Smooth muscle cell (in vitro differentiated cells): ENCODE results near the gene SAP130. TPM values are rescaled to one million over a fixed set of nuclear protein-coding genes. Genes with fewer than 3 reads are reported as not detected.
A peak's percentile ranks its signal among the peaks of the same experiment; 100 is the strongest.

Source experiments
- DNase-seq: peaks from one replicate; lab custom pipeline; 2025; ENCODE audit not compliant: unreplicated experiment; lab: John Stamatoyannopoulos, UW
- H2AFZ ChIP-seq: fragments of 200-600 bp; sonication (generic); 2 replicates; pipeline ENCODE4 v1.6.0; 2016; ENCODE audit warnings: antibody characterized with exemption, low read depth, mild to moderate bottlenecking
- H3F3A ChIP-seq: fragments of 200-600 bp; sonication (generic); 2 replicates; pipeline ENCODE4 v1.6.0; 2017; ENCODE audit warnings: antibody characterized with exemption, low read depth
- H3K27ac ChIP-seq: fragments of 200-600 bp; sonication (generic); 2 replicates; pipeline ENCODE4 v1.5.1; 2016; ENCODE audit warnings: low read depth, mild to moderate bottlenecking
- H3K27me3 ChIP-seq: fragments of 200-600 bp; sonication (generic); 2 replicates; pipeline ENCODE4 v1.6.1; 2016; ENCODE audit warnings: low read depth, mild to moderate bottlenecking
- H3K36me3 ChIP-seq: fragments of 200-600 bp; sonication (generic); 2 replicates; pipeline ENCODE4 v1.5.1; 2016; ENCODE audit warnings: low read depth
- H3K4me1 ChIP-seq: fragments of 200-600 bp; sonication (generic); 2 replicates; pipeline ENCODE4 v1.5.1; 2016; ENCODE audit warnings: low read depth
- H3K4me2 ChIP-seq: fragments of 200-600 bp; sonication (generic); 2 replicates; pipeline ENCODE4 v1.6.0; 2016; ENCODE audit warnings: mild to moderate bottlenecking
- H3K4me3 ChIP-seq: fragments of 200-600 bp; sonication (generic); 2 replicates; pipeline ENCODE4 v1.5.1; 2016; ENCODE audit warnings: mild to moderate bottlenecking
- H3K79me2 ChIP-seq: fragments of 200-600 bp; sonication (generic); 2 replicates; pipeline ENCODE4 v1.6.0; 2016; ENCODE audit warnings: low read depth, mild to moderate bottlenecking
- H3K9ac ChIP-seq: fragments of 200-600 bp; sonication (generic); 2 replicates; pipeline ENCODE4 v1.6.0; 2016; ENCODE audit warnings: low read depth
- H3K9me3 ChIP-seq: fragments of 200-600 bp; sonication (generic); replicated peaks from 2 replicates; pipeline ENCODE4 v1.5.1; 2016; ENCODE audit warnings: low read depth
- H4K20me1 ChIP-seq: fragments of 200-600 bp; sonication (generic); 2 replicates; pipeline ENCODE4 v1.6.0; 2016; ENCODE audit warnings: low read depth
- WGBS: methylation state at CpG from one replicate; pipeline ENCODE4 v1.1.7; 2016; ENCODE audit warnings: low lambda C conversion rate; 5-methylcytosine and 5-hydroxymethylcytosine counted together
- polyA plus RNA-seq: library from polyadenylated mRNA; unstranded; fragments of >200 nt; fragmentation: Nextera tagmentation; extraction: Ambion mirVana; gene quantifications from 2 replicates; pipeline ENCODE4 v1.2.1, GENCODE V29; 2016
- total RNA-seq: library from RNA; depleted of rRNA; stranded (reverse); fragments of >200 nt; gene quantifications from 2 replicates; pipeline ENCODE4 v1.2.3, GENCODE V29; 2014
- TF ChIP-seq, protein P1 (sequence below): fragments of 200-600 bp; sonication (generic); IDR thresholded peaks from 2 replicates; pipeline ENCODE4 v1.5.1; 2017; ENCODE audit warnings: borderline replicate concordance, mild to moderate bottlenecking, antibody characterized with exemption; ENCODE audit not compliant: insufficient read depth, poor library complexity, severe bottlenecking

The SAP130 gene
- total and polyA plus RNA-seq, 2 experiments from 2014 or later, result 15.1 to 20.5 TPM

DNA sequence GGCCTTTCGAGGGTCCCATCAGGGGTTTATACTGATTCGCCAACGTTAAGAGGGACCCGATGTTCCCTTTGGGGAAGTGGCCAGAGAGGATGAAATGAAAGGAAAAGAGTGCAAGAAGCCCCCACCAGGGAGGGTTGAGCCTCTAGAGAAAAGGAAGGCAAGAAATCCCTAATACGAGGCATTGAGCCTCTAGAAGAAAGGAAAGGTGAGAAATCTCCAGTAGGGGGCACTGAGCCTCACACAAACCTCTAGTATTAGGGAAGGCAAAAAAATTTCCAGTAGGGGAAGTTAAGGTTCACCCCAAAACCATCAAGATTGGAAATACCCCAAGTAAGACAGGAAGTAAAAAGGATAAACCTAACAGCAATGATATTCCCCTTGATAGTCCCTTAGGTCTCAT, 9.8 kb upstream of the SAP130 start:
- Histone ChIP-seq H3K9me3 (no peaks in the 10 kb centered on the region), H3K4me3 (no peak overlapping the region), H3K4me2 (peak overlapping the region; percentile 39), H3F3A (no peaks in the 10 kb centered on the region), H3K9ac (peak overlapping the region; percentile 58), H4K20me1 (no peaks in the 10 kb centered on the region), H3K27ac (peak overlapping the region; percentile 70), H2AFZ (no peak overlapping the region), H3K36me3 (no peaks in the 10 kb centered on the region), H3K79me2 (no peaks in the 10 kb centered on the region), H3K4me1 (peaks cover 2% of the 10 kb centered on the region), H3K27me3 (no peaks in the 10 kb centered on the region)
- TF ChIP-seq, protein P1, sequence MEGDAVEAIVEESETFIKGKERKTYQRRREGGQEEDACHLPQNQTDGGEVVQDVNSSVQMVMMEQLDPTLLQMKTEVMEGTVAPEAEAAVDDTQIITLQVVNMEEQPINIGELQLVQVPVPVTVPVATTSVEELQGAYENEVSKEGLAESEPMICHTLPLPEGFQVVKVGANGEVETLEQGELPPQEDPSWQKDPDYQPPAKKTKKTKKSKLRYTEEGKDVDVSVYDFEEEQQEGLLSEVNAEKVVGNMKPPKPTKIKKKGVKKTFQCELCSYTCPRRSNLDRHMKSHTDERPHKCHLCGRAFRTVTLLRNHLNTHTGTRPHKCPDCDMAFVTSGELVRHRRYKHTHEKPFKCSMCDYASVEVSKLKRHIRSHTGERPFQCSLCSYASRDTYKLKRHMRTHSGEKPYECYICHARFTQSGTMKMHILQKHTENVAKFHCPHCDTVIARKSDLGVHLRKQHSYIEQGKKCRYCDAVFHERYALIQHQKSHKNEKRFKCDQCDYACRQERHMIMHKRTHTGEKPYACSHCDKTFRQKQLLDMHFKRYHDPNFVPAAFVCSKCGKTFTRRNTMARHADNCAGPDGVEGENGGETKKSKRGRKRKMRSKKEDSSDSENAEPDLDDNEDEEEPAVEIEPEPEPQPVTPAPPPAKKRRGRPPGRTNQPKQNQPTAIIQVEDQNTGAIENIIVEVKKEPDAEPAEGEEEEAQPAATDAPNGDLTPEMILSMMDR, result peak; percentile 35
- WGBS, result 55% methylated on average over 5 of the region's 5 CpGs
- DNase-seq, result no peak

DNA sequence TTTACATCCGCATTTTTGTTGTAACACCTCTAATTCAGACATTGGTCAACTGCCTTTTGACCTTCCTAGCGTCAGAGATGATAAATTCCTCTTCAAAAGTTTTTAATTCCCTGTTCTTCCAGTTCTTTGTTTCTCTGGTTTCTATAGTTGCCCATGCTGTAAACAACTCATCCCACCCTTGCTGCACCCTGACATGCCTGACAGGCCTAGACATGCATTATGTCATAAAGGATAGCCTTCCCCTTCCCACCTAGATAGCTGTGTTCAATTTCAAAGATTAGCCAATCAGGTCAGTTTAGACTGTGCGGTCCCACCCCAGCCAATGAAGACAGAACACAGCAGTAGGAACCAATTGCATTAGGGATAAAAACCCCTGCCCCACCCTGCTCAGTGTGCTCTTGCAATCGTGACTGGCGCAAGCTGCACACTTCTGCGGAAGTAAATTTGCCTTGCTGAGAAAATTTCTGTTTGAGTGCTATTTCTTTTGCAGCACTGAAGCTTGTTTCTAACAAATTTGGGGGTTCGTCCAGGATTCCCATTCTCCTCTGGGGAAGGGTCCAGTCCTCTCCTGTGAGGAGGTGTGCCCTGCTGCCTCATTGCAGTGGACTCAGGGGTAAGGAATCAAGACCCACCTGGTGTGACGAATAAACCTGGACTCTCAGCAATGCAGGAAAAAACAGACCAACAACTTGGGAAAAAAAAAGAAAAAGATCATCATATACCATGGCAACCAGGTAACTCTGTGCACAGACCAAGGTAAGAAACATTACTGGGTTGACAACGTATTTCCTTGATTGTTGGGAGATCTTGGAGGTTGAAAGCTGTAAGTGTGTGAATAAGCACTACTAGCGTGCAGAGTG, 9.1 kb upstream of the SAP130 start:
- H2AFZ ChIP-seq, result no peak overlapping the region
- peak overlapping the region; percentile 70 for H3K27ac ChIP-seq
- H3F3A ChIP-seq, result no peaks in the 10 kb centered on the region
- H3K9ac ChIP-seq, result peak overlapping the region; percentile 58
- no peak for DNase-seq
- H3K9me3 ChIP-seq, result no peaks in the 10 kb centered on the region
- TF ChIP-seq, protein P1, result no peak
- H3K4me1 ChIP-seq, result no peaks in the 10 kb centered on the region
- H3K27me3 ChIP-seq, result no peaks in the 10 kb centered on the region
- H3K79me2 ChIP-seq, result no peaks in the 10 kb centered on the region
- H3K4me3 ChIP-seq, result no peak overlapping the region
- H3K36me3 ChIP-seq, result no peaks in the 10 kb centered on the region
- whole genome bisulfite sequencing, result 81% methylated on average over 10 of the region's 10 CpGs
- H3K4me2 ChIP-seq, result peak overlapping the region; percentile 39
- no peaks in the 10 kb centered on the region for H4K20me1 ChIP-seq

GRCh38 chr2:128032092-128032491, 4.2 kb upstream of the SAP130 start:
- TF ChIP-seq, protein P1, result no peak

More at GRCh38 chr2:128032092-128032491, 4.2 kb upstream of the SAP130 start:
- WGBS, result 58% methylated on average over 4 of the region's 4 CpGs
- H3K4me1 ChIP-seq, result no peaks in the 10 kb centered on the region
- no peak overlapping the region for H2AFZ ChIP-seq
- no peak overlapping the region for H3K9ac ChIP-seq
- DNase-seq, result no peak
- H3F3A ChIP-seq, result no peaks in the 10 kb centered on the region
- H3K9me3 ChIP-seq, result no peaks in the 10 kb centered on the region
- H3K4me2 ChIP-seq, result no peak overlapping the region
- no peaks in the 10 kb centered on the region for H3K79me2 ChIP-seq
- no peaks in the 10 kb centered on the region for H4K20me1 ChIP-seq
- no peaks in the 10 kb centered on the region for H3K36me3 ChIP-seq
- H3K4me3 ChIP-seq, result no peak overlapping the region
- peak overlapping the region; percentile 68 for H3K27ac ChIP-seq
- no peaks in the 10 kb centered on the region for H3K27me3 ChIP-seq
